NCI-H1694 treated with DMSO at 0.1 percent for 48 hours (cell line): ENCODE data around the gene ADGRL3.

ENCODE experiments used
- DNase-seq: peaks from one replicate; lab custom pipeline; 2025; lab: John Stamatoyannopoulos, UW

ADGRL3 gene

DNA sequence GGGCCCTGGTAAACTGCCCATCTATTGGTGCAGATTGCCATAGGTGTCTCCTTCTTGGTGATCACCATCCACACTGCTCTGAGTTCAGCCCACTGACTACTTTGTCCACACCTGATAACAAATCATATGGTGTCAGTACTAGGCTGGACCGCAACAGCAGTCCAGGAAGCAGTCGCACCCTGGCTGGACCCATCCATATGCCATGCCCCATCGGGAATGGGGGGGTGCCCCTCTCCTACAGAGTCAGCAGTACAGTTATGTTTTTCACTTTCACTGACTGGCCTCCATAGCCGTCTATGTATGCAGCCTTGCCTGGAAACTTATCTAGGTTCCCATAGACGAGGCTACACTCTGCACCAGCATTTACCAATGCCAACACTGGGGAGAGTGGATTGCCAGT, 226.1 kb downstream of the ADGRL3 start:
- no peak for DNase-seq

DNA sequence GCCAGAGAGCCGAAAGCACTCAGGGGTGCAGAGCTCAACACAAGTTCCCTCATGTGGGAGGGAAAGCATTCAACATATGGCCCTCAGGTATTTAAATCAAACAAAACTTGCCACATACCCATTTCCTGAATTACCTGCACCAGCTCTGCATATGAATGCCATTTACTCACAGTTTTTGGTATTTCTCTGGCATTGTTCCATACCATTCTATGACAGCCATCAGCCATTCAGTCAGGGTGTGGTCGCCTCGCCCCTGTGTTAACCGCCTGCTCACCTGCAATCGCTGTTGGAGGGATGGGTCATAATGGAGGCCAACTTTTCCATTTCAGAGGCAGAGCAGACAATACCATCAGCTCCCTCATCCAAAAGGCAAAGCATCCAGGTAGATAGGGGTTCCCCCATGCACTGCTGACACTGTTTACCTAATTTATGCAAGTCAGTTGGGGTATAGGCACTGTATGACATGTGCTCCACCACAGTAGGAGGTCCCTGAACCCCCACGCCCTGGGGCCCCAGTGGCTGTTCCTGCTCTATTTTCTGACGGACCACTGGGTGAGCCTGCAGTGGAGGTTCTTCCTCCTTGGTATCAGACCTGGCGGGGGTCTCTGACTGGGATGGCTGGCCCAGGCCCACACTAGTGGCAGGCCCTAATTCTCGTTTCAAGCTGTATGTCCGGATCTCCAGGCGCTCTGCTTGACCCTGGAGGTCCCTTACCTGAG, 227.1 kb downstream of the ADGRL3 start:
- DNase-seq: no peak

DNA sequence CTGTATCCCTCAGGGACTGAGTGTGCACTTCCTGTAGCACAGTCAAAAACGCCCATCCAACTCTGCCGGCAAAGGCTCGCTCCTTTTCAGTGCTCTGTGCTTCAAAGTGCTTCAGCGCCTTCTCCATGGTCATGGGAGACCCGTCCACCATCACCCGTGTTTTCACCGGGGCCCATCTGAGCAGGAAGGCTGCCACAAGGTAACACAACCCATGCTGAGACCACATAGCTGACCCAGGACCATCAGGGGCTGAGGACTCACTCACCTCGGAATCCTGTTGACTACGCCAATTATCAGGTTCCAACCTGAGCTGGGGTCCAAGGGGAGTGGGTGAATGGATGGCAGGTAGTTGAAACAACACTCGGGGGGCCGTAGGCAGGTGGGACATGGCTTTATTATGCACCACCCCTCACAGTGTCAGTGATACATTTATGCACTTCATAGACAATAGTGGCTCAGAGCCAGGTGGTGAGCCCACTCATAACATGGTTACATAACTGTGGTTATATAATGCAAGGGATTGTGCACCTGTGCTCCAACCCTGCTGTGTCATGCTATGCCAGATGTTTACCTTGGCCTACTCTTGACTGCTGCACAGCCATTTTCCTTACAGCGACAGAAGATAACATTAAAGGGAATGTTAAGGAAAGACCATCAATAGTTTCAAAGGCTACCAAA, 227.8 kb downstream of the ADGRL3 start:
- DNase-seq: no peak

DNA sequence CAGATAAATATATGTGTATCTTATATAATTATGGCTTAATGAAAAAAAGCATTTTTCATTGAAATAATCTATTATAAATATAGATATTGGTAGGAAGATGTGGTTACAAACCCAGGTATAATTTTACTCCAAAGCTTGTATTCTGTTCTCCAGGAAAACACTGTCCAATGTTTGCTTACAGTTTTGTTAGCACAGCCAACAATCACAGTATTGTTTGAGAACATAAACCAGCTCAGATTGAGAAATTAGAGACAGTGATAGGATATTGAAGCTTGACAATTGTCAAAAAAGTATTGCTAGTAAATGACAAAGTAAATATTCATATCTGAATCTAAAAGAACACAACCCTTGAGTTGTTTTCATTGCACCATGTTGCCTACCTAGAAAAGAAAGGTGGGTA, 228.8 kb downstream of the ADGRL3 start:
- DNase-seq: no peak

DNA sequence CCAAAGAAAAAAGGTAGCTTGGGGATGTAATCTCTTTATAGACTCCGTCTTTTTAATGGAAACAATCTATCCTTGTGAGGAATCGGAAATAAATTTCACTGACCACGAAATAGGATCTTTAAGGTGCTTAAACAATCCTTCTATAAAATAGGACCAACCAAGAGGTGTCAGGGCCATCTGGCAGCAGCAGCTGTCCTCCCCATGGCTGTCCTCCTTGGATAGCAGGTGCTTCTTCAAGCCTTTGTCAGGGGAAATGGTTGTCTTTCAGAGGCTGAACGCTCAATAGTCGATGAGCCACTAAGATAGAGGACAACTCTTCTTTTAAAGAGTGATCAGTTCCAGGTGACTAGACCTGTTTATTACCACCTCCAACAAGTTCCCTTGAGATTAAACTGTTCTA, 231.0 kb downstream of the ADGRL3 start:
- DNase-seq: no peak

DNA sequence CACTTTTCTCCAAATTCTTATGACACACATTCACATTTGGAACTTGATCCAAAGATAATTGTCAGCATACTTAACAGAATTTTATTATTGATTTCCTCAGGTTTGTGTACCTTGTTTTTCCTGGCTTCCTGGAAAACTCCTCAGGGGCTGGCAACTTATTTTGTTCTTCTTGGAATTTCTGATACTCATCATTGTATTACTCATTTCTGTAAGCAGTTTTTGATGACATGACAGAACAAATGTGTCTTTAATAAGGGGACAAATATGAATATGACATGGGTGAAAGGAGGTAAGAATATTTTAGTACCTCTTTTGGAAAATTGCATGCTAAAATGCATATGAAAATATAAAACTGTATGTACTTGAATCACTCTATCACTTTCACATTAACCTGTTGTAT, 237.8 kb downstream of the ADGRL3 start:
- DNase-seq: no peak

DNA sequence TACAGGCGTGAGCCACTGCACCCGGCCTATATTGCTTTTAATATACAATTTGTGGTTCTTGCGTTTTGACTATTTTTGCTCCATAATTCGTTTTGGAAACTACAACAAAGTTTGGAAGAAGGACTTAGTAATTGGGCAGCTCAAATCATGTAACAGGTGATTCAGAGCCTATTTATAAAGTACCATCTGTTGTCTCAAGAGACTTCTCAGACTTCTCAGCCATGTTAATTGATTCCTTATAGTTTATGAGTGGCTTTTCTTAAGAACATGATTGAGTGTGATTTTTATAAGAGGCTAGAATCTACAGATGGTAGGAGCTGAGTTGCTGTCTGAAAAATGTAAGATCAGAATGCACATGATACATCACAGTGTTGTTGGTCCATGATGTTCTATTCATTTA, 240.2 kb downstream of the ADGRL3 start:
- DNase-seq: no peak

DNA sequence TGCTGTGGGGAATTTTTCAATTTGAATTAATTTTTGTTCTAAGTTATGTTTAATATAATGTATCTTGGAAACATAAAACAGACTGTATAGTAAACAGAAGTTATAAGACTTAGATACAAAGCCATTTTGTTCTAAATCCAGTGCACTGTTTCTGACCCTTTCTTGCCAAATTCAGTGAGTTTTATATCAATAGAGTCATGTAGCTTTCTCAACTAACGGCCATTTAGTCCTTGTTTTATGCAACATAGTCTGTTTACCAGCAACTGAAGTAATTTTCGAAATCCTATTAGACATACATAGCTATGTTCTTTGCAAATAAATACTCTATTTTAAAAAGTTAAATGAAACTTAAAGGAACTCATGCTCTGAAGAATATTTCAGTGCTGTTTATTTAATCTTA, 242.8 kb downstream of the ADGRL3 start:
- no peak for DNase-seq

DNA sequence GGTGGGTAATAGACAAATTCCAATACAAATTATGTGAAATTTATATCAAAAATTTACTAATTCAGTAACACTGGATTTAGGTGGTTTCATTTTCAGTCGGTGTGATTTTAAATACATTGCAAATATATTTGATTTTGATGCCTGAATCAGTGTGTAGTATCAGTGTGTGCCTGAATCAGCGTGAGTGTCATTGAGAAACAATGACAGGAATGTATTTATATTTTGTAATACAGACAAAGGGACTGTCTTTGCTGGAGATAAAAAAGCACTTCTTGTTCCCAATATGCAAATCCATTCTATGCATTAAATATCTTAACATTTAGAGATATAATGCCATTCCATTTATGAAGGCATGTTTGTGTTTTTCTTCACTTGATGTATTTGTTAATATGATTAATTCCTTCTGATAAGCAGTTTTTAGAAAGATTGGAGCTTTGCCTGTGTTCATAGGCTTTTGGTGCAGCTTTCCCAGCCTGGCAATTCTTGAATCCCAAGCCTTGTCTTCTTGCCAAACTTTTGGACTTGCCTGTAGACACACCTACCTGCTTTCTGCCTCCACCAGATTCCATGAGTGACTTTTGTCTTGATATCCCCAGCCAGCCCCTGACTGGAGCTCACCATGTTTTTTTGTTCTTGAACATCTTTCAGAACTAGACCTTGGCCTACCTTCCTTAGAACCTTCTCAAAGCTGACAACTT, 243.8 kb downstream of the ADGRL3 start:
- DNase-seq: no peak

DNA sequence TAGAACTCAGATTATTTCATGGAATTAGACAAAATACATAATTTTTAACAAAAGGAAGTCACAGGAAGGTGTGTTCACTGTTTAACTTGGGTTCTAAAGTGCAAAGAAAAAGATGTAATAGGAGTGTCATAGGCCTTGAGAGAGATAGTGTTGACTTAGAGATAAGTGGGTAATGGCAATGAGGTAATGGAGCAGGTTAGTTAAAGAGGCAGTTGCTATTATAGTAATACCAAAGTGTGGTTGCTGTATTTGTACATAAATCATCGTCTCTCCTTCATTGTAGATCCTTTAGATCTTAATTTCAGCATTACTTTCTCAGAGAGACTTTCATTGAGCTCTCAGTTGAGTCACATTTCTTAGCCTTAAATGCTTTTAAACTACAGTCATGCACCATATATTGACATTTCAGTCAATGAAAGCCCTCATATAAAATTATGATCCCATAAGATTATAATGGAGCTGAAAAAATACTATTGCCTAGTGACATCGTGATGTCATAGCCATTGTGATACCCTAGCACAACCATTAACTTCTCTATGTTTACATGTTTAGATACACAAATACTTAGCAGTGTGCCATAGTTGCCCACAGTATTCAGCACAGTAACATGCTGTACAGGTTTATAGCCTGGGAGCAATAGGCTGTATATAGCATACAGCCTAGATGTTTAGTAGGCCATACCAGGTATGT, 245.4 kb downstream of the ADGRL3 start:
- no peak for DNase-seq

DNA sequence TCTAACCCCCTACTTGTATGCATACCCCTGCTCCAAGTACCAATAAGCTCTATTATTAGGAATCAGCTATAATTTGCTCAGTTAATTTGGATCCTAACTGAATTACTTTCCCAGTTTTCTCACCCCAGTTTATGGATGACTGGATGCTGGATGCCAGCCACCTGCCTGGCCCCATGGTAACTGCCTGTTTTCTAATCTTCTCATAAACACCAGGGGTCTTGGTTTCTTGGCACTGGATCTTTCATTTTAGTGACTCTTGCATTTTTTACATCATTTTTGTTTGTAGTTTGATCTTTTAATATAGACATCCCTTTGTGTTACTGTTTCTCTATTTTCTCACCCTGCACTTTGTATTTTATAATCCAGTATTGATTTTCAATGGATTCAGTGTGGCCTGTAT, 246.8 kb downstream of the ADGRL3 start:
- DNase-seq: no peak

DNA sequence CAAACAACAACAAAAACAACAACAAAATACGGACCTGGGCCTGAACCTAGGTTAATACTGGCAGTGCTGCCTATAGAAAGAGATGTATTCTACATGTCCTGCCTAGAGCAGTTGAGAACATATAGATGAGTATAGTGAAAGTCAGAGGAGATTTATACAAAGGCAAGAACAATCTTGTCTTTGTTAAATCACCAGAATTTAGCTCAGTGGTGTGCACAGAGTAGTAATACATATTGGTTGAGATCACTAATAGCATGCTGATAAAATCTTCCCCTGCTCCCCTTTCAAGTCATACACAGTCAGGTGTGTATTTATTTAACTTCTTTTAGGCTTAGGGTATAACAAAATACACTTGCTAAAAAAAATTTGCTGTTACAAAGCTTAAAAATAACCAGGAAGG, 247.8 kb downstream of the ADGRL3 start:
- DNase-seq: no peak

DNA sequence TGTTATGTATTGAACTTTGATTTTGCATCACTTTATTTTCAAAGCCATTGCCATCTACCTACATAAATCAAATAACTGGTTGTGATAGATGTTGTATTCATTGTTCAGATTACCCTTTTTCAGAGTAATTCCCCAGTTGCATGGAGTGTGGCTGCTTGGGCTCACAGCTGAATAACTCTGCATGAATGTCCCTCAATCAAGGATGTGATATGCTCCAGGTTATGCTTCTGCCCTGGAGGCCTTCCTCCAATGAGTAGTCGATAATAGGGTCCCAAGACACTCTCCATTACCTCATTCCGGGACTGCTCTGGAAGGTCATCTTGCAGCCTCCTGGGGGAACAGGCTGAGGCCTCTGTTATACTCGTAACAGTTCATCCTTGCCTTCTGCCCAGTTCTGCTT, 251.8 kb downstream of the ADGRL3 start:
- DNase-seq: no peak

DNA sequence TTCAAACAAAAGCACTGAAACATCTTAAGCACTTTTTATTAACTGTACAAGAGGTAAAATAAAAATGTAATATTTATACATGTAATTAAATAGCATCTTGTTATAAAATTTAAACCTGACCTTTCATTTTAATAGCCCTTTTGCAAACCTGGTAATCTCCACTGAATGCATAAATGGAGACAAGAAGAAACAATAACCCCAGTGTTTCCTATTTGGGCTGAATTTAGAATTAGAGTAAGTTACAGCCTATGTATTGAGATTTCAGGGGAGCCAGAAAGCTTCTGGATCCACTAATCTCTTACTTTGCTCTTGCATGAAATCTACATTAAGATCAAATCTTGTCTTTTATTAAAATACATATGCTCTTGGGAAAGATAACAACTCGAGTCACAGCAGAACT, 261.8 kb downstream of the ADGRL3 start:
- no peak for DNase-seq

DNA sequence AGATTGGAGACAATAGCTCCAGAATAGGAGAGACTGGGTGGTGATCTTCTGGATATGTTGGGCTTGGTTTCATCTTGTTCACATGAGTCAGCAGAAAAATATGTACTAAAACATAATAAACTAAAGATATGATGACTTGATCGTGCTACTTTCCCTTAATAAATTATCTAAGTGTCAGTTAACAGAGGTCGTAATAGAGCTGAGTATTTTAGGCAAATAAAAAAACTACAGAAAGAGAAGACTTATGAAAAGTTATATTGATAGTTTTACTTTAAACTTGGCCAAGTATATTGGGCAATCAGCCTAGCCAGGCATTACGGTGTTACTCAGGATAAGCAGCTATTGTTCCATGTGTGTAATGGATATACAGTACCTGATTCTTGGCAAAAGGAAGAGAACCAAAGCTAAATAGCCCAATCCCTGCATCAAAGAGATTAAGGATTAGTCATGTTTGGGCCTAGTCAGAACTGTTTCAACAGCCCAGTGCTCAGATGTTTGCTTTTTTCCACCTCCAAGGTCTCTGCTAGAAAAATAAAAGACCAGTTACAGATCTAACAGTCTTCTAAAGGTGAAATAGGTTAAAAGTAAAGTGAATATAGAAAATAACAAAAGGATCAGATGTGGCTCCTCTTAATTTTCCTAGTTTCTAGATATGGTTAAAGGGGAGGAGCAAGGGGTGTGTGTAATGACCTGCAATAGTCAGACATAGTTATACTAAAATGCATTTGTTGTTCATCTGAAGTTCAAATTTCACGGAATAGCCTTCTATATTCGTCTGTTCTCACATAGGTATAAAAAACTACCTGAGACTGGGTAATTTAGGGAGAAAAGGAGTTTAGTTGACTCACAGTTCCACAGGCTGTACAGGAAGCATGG, 262.6 kb downstream of the ADGRL3 start:
- DNase-seq: no peak

DNA sequence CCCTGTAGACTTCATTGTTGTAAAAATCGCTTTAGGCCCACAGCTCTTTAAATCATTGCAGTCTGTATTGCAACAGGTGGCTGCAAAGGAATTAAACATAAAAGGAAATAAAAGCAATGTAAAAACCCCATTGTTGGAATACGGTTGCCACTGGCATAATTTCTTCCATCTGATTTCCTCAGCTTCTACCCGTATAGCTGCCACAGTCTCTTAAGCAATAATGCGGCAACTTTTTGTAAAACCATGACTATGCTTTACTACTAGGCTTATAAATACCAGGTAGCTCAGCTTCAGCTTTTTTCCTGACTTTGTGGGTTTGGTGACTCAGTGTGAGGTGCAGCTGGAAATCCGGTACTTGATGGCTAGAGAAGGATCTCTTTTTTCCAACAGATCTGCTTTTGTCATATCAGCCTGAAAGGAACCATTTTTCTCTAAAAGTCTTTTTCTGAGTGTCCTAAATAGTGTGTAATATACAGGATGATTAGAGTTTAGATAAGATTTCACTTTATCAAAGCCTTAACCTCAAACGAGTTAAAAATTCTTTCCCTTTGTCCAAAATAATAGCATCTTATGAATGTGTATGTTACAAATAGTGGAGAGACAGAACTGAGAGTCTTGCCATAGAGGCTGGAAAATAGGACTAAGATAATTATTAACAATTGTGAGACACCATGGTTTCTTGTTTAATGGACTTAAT, 268.0 kb downstream of the ADGRL3 start:
- DNase-seq: no peak

DNA sequence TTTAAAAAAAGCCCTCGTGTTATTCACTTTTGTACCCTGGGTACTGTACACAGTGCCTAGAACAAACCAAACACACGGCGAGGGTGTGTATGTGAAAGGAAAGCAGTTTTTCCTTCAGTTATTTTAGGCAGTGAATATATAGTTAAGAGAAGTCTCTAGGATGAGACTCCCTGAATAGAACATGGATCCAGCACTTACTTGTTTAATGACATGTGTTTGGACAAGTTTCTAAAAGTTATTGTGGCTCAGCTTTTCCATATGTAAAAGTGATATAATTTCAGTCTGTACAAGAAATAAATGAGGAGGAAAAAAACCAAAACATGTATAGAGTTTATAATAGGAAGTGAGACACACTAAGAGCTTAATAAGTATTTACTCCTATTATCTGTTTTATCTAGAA, 273.2 kb downstream of the ADGRL3 start:
- no peak for DNase-seq

DNA sequence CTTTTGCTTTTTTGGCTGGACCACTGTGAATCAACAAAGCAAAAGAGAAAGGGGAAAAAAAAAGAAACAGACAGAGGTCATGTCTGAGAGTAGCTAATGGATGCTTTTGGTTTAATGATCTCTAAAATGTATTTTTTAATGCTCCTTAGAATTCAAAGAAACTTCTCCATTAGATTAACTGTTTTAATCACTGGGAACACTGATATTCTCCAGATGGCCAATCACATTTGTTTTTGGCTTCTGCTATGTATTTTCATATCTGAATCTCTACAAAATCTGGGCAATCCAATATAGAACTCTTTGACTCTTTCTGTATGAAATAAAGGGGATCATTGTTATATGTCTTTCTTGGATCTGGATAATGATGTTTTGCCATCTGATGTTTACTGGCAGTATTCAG, 278.2 kb downstream of the ADGRL3 start:
- DNase-seq: no peak

DNA sequence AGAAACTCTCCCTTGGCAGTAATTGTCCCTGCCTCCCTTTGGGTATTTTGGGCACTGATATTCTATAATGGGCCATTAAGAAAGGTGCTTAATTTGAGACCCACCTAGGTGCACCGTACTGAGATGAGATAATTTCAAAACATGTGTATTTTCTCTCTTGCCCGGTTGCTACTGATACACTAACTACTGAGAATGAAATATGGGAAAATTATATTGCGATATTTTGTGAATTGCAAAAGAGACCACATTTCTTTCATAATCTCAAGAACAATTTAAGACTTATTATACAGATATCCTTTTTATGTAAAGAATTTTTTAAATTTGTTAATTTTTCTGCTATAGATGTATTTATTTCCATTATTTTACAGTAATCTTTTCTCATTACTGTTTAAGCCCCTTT, 284.9 kb downstream of the ADGRL3 start:
- DNase-seq: no peak

DNA sequence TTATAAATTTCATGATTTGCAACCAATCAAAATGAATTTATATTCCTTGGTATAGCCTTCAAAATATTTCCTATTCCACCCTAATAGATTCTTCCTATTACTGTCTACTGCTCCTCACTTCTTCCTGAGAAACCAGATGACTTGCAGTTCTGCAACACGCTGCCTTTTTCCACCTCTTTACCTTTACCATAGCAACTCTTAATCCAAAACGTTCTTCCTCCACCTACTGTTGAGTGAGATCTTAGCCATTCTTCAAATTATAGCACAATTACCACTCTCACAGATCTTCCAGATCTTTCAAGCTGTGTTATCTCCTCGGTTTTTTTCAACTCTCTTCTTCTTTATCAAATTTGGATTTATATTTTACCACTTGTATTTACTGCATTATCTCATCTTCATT, 289.8 kb downstream of the ADGRL3 start:
- no peak for DNase-seq

DNA sequence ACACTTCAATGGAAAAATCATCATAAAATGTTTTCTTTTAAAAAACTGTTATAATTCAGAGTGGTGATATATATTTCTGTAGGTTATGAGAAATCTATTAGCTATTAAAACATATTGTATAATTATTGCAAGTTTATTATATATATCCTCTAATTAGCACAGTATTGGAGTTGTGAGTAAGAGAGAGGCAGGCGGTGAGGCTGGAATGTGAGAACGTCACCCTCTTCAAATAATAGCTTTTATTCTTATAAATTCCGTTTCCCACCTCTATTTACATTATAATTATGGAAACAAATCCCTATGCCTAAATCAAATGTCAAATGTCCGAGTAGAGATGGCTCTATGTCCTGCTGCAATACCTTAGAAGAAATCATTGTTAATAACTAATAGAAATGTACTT, 292.9 kb downstream of the ADGRL3 start:
- DNase-seq: no peak
